Caco-2 (cell line): ENCODE measurements around the gene PXMP4. TPM values are rescaled to one million over a fixed set of nuclear protein-coding genes. Genes with fewer than 3 reads are reported as not detected.

Experiments used
- BruUV-seq: library from RNA; stranded (reverse); fragments of 400-500 nt; replicated peaks from 2 replicates; lab custom pipeline; 2021; lab: Mats Ljungman, UMichigan
- CTCF ChIA-PET: fragments of 300-600 bp; sonication (Branson Sonifier 250); formaldehyde crosslinking; loops from one replicate; lab custom pipeline; 2022; ENCODE audit warnings: antibody characterized with exemption; lab: Charles Lee
- POLR2A ChIA-PET: fragments of 300-600 bp; sonication (Branson Sonifier 250); formaldehyde crosslinking; loops from one replicate; lab custom pipeline; 2022; ENCODE audit warnings: antibody characterized with exemption; lab: Charles Lee
- DNase-seq, 2 experiments: peaks; one replicate each; pipeline versions ENCODE4 v3.0.0 to v3.0.0-alpha.2; 2020 to 2022
- H3K27me3 ChIP-seq: replicated peaks from 2 replicates; pipeline ENCODE4 v1.6.0; 2011; ENCODE audit warnings: low read length; ENCODE audit not compliant: control insufficient read depth, insufficient read depth
- H3K36me3 ChIP-seq: 2 replicates; pipeline ENCODE4 v1.5.1; 2011; ENCODE audit warnings: low read length; ENCODE audit not compliant: control insufficient read depth, insufficient read depth
- H3K4me1 ChIP-seq: fragments of 250-450 bp; sonication (Bioruptor Pico); 2 replicates; pipeline ENCODE4 v1.5.1; 2020; ENCODE audit warnings: mild to moderate bottlenecking
- H3K4me3 ChIP-seq: 2 replicates; pipeline ENCODE4 v1.5.1; 2011; ENCODE audit warnings: low read depth, mild to moderate bottlenecking, control low read depth, low read length
- H3K9me3 ChIP-seq: fragments of 250-450 bp; sonication (Bioruptor Pico); 2 replicates; pipeline ENCODE4 v1.5.1; 2020; ENCODE audit warnings: mild to moderate bottlenecking, moderate library complexity
- H3K27ac Mint-ChIP-seq: one replicate; pipeline ENCODE4 v1.8.0; 2022; ENCODE audit warnings: mixed read lengths; ENCODE audit not compliant: unreplicated experiment
- H3K27me3 Mint-ChIP-seq: one replicate; pipeline ENCODE4 v1.8.0; 2022; ENCODE audit warnings: mixed read lengths; ENCODE audit not compliant: insufficient read depth, unreplicated experiment
- H3K36me3 Mint-ChIP-seq: one replicate; pipeline ENCODE4 v1.8.0; 2022; ENCODE audit warnings: mild to moderate bottlenecking, mixed read lengths; ENCODE audit not compliant: insufficient read depth, unreplicated experiment
- H3K4me1 Mint-ChIP-seq: one replicate; pipeline ENCODE4 v1.8.0; 2022; ENCODE audit warnings: low read depth, mixed read lengths; ENCODE audit not compliant: unreplicated experiment
- H3K4me3 Mint-ChIP-seq: one replicate; pipeline ENCODE4 v1.8.0; 2022; ENCODE audit warnings: mild to moderate bottlenecking, moderate library complexity, mixed read lengths; ENCODE audit not compliant: unreplicated experiment
- H3K9me3 Mint-ChIP-seq: one replicate; pipeline ENCODE4 v1.8.0; 2022; ENCODE audit warnings: mixed read lengths; ENCODE audit not compliant: unreplicated experiment
- CTCF ChIP-seq, 2 experiments: fragments of 200-600 bp in 1 of 2; IDR thresholded peaks; 1 replicate in 1 of 2; 2 replicates in 1 of 2; pipeline versions ENCODE4 v1.5.1 to v1.8.0; 2011 to 2022; ENCODE audit warnings: antibody characterized with exemption in 1 of 2, control low read depth in 1 of 2, inconsistent platforms in 1 of 2, low read depth in 1 of 2, low read length in 1 of 2, mild to moderate bottlenecking in 1 of 2, moderate library complexity in 1 of 2; ENCODE audit not compliant: insufficient read depth in 1 of 2, severe bottlenecking in 1 of 2, unreplicated experiment in 1 of 2
- intact Hi-C: fragments of 100-400 bp; cut with micrococcal nuclease; formaldehyde crosslinking; loops from one replicate; pipeline ENCODE4 v1.10.0; 2022; ENCODE audit not compliant: unreplicated experiment
- total RNA-seq: library from RNA; stranded (reverse); gene quantifications from 2 replicates; pipeline ENCODE4 v1.2.3, GENCODE V29; 2022

PXMP4 gene
- total RNA-seq, 1 experiment from 2014 or later, result 39.5 TPM

DNA sequence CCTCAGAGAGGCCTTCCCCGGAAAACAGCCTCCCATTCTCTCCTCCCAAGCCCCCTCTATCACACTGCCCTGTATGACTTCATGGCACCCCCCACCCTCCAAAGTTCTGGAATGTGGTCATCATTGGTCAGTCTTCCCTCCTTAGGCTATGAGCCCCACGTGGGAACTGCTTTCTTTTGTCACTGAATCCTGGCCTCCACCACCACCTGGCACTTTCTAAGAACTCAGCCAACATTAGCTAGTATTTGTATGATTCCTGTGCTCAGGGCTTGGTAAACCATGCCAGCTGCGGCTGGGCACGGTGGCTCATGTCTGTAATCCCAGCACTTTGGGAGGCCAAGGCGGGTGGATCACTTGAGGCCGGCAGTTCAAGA lies 25.5 kb downstream of the PXMP4 start:
- DNase-seq, result no peak
- H3K9me3 Mint-ChIP-seq, result peaks cover 19% of the 10 kb centered on the region
- ChIA-PET CTCF (no interaction called here), POLR2A (interaction anchor here (0.7 kb wide), 1 partner anchor 26 kb away, joined by 3 read pairs; the partner anchor contains the start of gene PXMP4)
- H3K27me3 Mint-ChIP-seq, result no peaks in the 10 kb centered on the region
- Histone ChIP-seq H3K27me3 (no peaks in the 10 kb centered on the region), H3K4me3 (no peak overlapping the region), H3K36me3 (no peaks in the 10 kb centered on the region), H3K4me1 (peaks cover 14% of the 10 kb centered on the region), H3K9me3 (peaks cover 8% of the 10 kb centered on the region; the same call in 1 of the 2 replicates)
- TF ChIP-seq CTCF (IDR thresholded peaks at IDR 0.05; ENCODE audit: insufficient read depth in 1 of 2, low read depth in 1 of 2, low read length in 1 of 2, severe bottlenecking in 1 of 2, unreplicated experiment in 1 of 2), result no peak
- intact Hi-C loops, result no loop called here
- H3K27ac Mint-ChIP-seq, result peak overlapping the region; percentile 4
- H3K4me3 Mint-ChIP-seq, result no peak overlapping the region
- no TSS peak for BruUV-seq
- H3K4me1 Mint-ChIP-seq, result peaks cover 15% of the 10 kb centered on the region
- no peaks in the 10 kb centered on the region for H3K36me3 Mint-ChIP-seq

DNA sequence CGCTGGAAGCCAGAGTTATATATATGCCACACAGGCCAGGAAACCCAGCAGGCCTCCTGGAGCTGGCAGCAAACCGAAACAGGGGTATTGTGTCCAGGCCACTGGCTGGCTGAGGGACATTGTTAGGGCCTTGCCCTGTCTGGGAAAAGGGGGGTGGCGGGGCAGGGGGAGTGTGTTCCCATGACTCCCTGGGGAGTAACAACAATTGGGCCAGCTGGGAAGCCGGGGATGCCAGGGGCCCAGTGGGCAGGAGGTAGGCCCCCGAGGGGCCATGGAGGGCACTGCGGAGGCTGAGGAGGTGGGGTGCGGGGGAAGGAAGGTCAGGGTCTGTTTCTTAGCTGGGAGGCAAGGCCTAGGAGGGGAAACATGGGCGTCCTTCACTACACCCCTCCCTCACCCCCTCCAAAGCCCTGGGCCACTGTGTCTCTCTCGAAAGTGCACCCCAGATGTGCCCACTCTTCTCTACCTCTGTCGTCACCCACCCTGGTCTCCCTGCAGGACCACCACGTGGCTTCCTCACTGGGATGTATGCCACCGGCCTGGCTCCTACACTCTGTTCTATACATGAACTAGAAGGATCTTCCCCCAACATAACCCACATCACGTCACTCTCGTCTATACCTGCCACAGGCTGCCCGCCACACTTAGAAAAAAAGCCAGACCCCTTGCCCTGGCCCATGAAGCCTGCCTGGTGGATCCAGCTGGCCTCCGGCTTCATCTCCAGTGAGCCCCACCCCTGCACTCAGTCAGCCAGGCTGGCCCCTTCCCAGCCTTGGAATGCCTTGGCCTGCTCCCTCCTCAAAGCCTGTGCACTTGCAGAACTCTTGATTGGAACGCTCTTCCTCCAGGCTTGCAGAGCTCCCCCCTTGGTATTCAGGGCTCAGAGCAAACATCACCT lies 26.1 kb downstream of the PXMP4 start:
- CTCF ChIA-PET, result no interaction called here
- Histone ChIP-seq H3K9me3 (peaks cover 8% of the 10 kb centered on the region; the same call in 1 of the 2 replicates), H3K36me3 (no peaks in the 10 kb centered on the region), H3K4me1 (peaks cover 20% of the 10 kb centered on the region), H3K4me3 (no peak overlapping the region), H3K27me3 (no peaks in the 10 kb centered on the region)
- intact Hi-C loops, result no loop called here
- POLR2A ChIA-PET, result no interaction called here
- no peak overlapping the region for H3K4me3 Mint-ChIP-seq
- peak overlapping the region; percentile 4 for H3K27ac Mint-ChIP-seq
- no peaks in the 10 kb centered on the region for H3K36me3 Mint-ChIP-seq
- peaks cover 19% of the 10 kb centered on the region for H3K4me1 Mint-ChIP-seq
- no peak for TF ChIP-seq CTCF (IDR thresholded peaks at IDR 0.05; ENCODE audit: insufficient read depth in 1 of 2, low read depth in 1 of 2, low read length in 1 of 2, severe bottlenecking in 1 of 2, unreplicated experiment in 1 of 2)
- BruUV-seq, result no TSS peak
- DNase-seq, result no peak
- H3K27me3 Mint-ChIP-seq, result no peaks in the 10 kb centered on the region
- peaks cover 19% of the 10 kb centered on the region for H3K9me3 Mint-ChIP-seq

GRCh38 chr20:33693289-33693688 lies 26.8 kb downstream of the PXMP4 start:
- no TSS peak for BruUV-seq
- no peak overlapping the region for H3K27ac Mint-ChIP-seq
- DNase-seq, result no peak
- no peak for TF ChIP-seq CTCF (IDR thresholded peaks at IDR 0.05; ENCODE audit: insufficient read depth in 1 of 2, low read depth in 1 of 2, low read length in 1 of 2, severe bottlenecking in 1 of 2, unreplicated experiment in 1 of 2)
- H3K36me3 Mint-ChIP-seq, result no peaks in the 10 kb centered on the region
- intact Hi-C loops, result no loop called here
- H3K4me1 ChIP-seq, result peaks cover 27% of the 10 kb centered on the region
- H3K27me3 ChIP-seq, result no peaks in the 10 kb centered on the region
- H3K4me3 Mint-ChIP-seq, result no peak overlapping the region
- H3K4me1 Mint-ChIP-seq, result peaks cover 26% of the 10 kb centered on the region
- POLR2A ChIA-PET, result no interaction called here
- no peaks in the 10 kb centered on the region for H3K36me3 ChIP-seq
- no peak overlapping the region for H3K4me3 ChIP-seq
- H3K9me3 ChIP-seq, result peaks cover 4% of the 10 kb centered on the region; the same call in 1 of the 2 replicates
- H3K9me3 Mint-ChIP-seq, result peaks cover 14% of the 10 kb centered on the region
- CTCF ChIA-PET, result interaction anchor here (1.4 kb wide), 1 partner anchor 27 kb away, joined by 5 read pairs; the partner anchor contains the start of gene PXMP4
- H3K27me3 Mint-ChIP-seq, result no peaks in the 10 kb centered on the region
